ENCODE results near the gene FXR1.

- TF ChIP-seq CTCF (IDR thresholded peaks at IDR 0.05) (no peak), POLR2A (IDR thresholded peaks at IDR 0.05) (no peak), POLR2AphosphoS5 (IDR thresholded peaks at IDR 0.05) (no peak)
Observed at GRCh38 chr3:180987344-180987743, 74.9 kb downstream of the FXR1 start.

Measured in suprapubic skin (tissue), 4 donors.